GM20431 (cell line): Measurements from ENCODE around the gene TRDN.

Experiments
- in situ Hi-C: fragments of 300-500 bp; cut with MseI, MboI; formaldehyde crosslinking; loops from one replicate; pipeline ENCODE4 v1.15.0; 2020; ENCODE audit warnings: low sequenced_read_pairs; ENCODE audit not compliant: unreplicated experiment

The TRDN gene

GRCh38 chr6:123439371-123439770, 197.4 kb downstream of the TRDN start:
- in situ Hi-C loops, result no loop called here

- in situ Hi-C loops, result no loop called here
Measured at GRCh38 chr6:123434186-123434585, 202.6 kb downstream of the TRDN start.

GRCh38 chr6:123430970-123431369, 205.8 kb downstream of the TRDN start:
- in situ Hi-C loops, result no loop called here

- in situ Hi-C loops, result no loop called here
Measured at GRCh38 chr6:123427008-123427407, 209.7 kb downstream of the TRDN start.

GRCh38 chr6:123423130-123423529, 213.6 kb downstream of the TRDN start:
- in situ Hi-C loops, result no loop called here

- in situ Hi-C loops, result no loop called here
Measured at GRCh38 chr6:123420512-123420911, 216.2 kb downstream of the TRDN start.

GRCh38 chr6:123418071-123418470, 218.7 kb downstream of the TRDN start:
- in situ Hi-C loops, result loop anchor here (10.0 kb wide), 1 partner anchor 297 kb away; no protein-coding TSS in a partner anchor

- in situ Hi-C loops, result loop anchor here (10.0 kb wide), 1 partner anchor 297 kb away; no protein-coding TSS in a partner anchor
Measured at GRCh38 chr6:123417535-123417934, 219.2 kb downstream of the TRDN start.

GRCh38 chr6:123415844-123416468, 220.8 kb downstream of the TRDN start:
- in situ Hi-C loops, result loop anchor here (10.0 kb wide), 1 partner anchor 299 kb away; no protein-coding TSS in a partner anchor

- in situ Hi-C loops, result no loop called here
Measured at GRCh38 chr6:123404975-123405374, 231.8 kb downstream of the TRDN start.

GRCh38 chr6:123402052-123402451, 234.7 kb downstream of the TRDN start:
- in situ Hi-C loops, result no loop called here

- in situ Hi-C loops, result no loop called here
Measured at GRCh38 chr6:123398072-123398471, 238.7 kb downstream of the TRDN start.

- in situ Hi-C loops, result no loop called here
Measured at GRCh38 chr6:123393331-123393730, 243.4 kb downstream of the TRDN start.

GRCh38 chr6:123383718-123384117, 253.0 kb downstream of the TRDN start:
- in situ Hi-C loops, result no loop called here

- in situ Hi-C loops, result no loop called here
Measured at GRCh38 chr6:123380257-123380656, 256.5 kb downstream of the TRDN start.

- in situ Hi-C loops, result no loop called here
Measured at GRCh38 chr6:123372737-123373136, 264.0 kb downstream of the TRDN start.

GRCh38 chr6:123363912-123364311, 272.8 kb downstream of the TRDN start:
- in situ Hi-C loops, result no loop called here

GRCh38 chr6:123360359-123360758, 276.4 kb downstream of the TRDN start:
- in situ Hi-C loops, result no loop called here

- in situ Hi-C loops, result no loop called here
Measured at GRCh38 chr6:123352705-123353104, 284.0 kb downstream of the TRDN start.

- in situ Hi-C loops, result no loop called here
Measured at GRCh38 chr6:123352279-123352678, 284.5 kb downstream of the TRDN start.

- in situ Hi-C loops, result no loop called here
Measured at GRCh38 chr6:123343836-123344235, 292.9 kb downstream of the TRDN start.

GRCh38 chr6:123338394-123338793, 298.4 kb downstream of the TRDN start:
- in situ Hi-C loops, result no loop called here
